Gastroesophageal sphincter (tissue), 3 donors: Measurements from ENCODE around the gene IL22RA2.

Source experiments
- CTCF ChIP-seq, 4 experiments: fragments of 200-600 bp in 2 of 4; fragments of 450-650 bp in 2 of 4; sonication (generic) in 1 of 4; IDR thresholded peaks; one replicate each; pipeline ENCODE4 v1.5.1; 2017 to 2019; ENCODE audit warnings: antibody characterized with exemption in 4 of 4, mild to moderate bottlenecking in 2 of 4, moderate library complexity in 2 of 4
- POLR2A ChIP-seq, 2 donors: fragments of 450-650 bp; IDR thresholded peaks; one replicate each; pipeline ENCODE4 v1.6.1; 2017; ENCODE audit warnings: antibody characterized with exemption in 2 of 2, mild to moderate bottlenecking in 2 of 2, moderate library complexity in 1 of 2

GRCh38 chr6:137134483-137134882 lies 39.0 kb downstream of the IL22RA2 start:
- no peak for TF ChIP-seq POLR2A (IDR thresholded peaks at IDR 0.05)
- TF ChIP-seq CTCF (IDR thresholded peaks at IDR 0.05): no peak
